Fibroblast of gingiva (primary cell): ENCODE data around the gene AFF1.

Experiments
- DNase-seq: peaks from one replicate; pipeline ENCODE4 v3.0.0-alpha.2; 2011; ENCODE audit warnings: low read depth

Gene AFF1

DNA sequence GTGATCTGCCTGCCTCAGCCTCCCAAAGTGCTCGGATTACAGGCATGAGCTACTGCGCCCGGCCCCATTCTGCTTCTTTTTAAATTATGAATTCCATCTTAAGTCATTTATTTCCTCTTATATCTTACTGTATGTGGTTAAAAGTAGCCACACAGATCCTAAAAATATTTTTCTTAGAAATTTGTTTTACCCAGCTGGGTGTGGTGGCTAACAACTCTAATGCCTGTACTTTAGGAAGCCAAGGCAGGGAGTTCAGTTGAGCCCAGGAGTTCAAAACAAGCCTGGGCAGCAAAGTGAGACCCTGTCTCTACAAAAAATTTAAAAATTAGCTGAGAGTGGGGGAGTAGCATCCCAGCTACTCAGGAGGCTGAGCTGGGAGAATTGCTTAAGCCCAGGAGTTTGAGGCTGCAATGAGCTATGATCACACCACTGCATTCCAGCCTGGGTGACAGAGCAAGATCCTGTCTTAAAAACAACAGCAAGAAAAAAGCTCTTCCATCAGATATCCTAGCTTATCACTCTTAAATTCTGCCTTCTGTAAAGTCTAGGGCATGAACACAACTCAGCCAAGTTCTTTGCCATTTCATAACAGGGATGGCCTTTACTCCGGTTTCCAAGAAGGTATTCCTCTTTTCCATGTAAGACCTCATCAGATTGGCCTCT is 15.1 kb upstream of the AFF1 start:
- DNase-seq, result no peak

- peak; percentile 90 for DNase-seq
Observed at GRCh38 chr4:86921608-86922252, 13.1 kb upstream of the AFF1 start.

DNA sequence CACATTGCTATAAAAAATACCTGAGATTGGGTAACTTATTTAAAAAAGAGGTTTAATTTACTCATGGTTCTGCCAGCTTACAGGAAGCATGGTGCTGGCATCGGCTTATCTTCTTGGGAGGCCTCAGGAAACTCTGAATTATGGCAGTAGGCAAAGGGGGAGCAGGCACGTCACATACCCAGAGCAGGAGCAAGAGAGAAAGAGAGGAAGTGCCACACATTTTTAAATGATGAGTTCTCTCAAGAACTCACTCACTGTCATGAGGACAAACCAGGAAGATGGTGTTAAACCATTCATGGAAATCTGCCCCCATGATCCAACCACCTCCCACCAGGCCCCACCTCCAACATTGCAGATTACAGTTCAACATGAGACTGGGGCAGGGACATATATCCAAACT is 10.0 kb upstream of the AFF1 start:
- DNase-seq, result peak; percentile 67

DNA sequence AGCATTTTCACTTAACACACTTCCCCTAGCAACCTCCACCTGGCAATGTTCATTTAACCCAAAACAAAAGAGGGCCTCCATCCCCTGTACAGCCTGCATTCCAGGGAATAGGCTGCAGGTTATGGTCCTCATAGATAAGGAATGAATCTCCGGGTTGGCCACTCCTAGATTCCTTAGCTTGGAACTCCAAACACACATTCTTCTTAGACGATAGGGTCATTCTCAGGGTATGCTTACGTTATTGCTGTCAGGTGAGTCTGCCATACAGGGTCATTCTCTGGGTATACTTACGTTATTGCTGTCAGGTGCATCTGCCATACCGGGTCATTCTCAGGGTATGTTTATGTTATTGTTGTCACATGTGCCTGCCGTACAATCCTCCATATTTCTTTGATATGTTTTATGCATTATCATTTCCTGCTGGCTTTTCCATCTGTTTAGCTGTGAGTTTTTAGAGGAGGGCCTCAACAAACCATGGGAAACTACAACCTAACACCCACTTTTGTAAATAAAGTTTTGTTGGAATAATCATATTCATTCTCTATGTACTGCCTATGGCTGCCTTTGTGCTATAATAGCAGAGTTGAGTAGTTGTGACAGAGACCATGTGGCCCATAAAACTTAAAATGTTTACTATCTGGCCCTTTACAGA is 8.2 kb upstream of the AFF1 start:
- no peak for DNase-seq

GRCh38 chr4:86927843-86928395 is 6.9 kb upstream of the AFF1 start:
- DNase-seq, result peak; percentile 97

GRCh38 chr4:86928400-86929255 is 6.2 kb upstream of the AFF1 start:
- no peak for DNase-seq

- no peak for DNase-seq
Observed at GRCh38 chr4:86934147-86934770, 552 bp upstream of the AFF1 start.

- DNase-seq, result no peak
Observed at GRCh38 chr4:86935566-86935852, 698 bp downstream of the AFF1 start.

DNA sequence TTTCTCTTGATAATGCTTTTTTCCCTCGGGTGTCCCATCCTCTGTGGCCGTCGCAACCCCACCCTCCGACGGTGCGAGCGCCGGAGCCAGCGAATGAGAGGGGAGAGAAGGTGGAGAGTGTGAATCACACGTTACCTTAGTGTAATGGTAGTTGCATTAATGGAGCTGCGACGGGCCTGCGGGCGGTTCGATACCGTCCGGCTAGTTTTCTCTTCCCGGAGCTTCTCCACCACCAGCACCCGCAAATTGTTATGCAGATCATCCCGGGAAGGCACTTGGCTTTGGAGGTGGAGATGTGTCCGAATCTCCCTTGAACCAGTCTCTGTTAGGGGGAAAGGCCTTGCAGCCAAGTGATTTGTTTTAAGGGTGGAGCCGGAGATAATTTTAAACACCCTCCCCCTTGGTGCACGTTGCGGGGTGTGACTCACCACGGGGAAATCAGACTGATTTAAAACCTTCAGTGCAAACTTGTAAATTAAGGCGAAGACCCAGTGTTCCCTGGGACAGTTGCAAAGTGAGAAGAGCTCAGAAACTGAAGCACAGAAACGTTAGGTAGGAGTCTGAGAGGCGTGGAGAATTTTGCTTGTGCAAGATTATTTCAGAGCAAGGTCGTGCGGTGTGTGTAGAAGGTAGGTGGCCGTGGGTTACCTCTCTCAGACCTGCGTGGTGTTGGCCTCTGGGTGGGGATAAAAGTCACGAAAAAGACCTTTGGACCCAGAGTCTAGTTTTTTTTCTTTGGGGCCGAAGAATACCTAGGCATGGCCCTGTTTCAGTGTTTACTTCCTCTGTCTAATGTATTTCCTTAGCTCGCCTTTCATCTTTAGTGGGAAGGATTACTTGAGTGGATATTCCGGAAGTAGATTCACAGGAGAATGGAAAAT is 1.3 kb downstream of the AFF1 start:
- DNase-seq, result peak; percentile 42

DNA sequence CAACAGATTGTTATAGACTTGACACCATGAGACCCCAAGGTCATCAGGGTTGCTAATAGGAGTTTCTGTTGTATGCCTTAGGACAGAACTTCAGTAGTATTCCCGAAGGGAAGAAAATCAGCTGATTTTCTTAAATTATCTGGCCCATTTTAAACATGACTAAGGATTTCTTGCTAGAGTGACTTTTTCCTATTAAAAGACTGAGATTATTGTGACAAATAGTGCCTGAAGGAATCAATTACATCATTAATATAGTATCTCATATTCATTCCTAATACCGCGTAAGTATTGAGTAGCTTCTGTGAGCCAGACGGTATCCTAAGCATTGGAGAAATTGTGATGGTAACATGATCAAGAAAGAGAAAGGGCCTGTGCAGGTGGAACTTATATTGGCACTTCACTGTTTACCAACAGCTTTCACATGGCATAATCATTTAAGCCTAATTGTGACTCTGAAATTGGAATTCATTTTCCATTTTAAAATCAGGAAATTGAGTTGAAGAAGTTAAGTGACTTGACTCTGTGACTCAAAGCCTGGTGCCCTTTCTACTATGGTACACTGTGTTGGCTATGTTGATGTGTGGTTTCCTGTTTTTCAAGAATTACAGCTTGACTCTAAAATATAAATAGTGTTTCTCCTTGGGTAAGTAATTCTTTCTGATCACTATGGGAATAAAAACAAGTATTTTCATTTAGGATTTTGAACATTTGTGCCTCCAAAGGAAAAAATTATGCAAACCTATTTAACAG is 4.1 kb downstream of the AFF1 start:
- DNase-seq, result no peak

DNA sequence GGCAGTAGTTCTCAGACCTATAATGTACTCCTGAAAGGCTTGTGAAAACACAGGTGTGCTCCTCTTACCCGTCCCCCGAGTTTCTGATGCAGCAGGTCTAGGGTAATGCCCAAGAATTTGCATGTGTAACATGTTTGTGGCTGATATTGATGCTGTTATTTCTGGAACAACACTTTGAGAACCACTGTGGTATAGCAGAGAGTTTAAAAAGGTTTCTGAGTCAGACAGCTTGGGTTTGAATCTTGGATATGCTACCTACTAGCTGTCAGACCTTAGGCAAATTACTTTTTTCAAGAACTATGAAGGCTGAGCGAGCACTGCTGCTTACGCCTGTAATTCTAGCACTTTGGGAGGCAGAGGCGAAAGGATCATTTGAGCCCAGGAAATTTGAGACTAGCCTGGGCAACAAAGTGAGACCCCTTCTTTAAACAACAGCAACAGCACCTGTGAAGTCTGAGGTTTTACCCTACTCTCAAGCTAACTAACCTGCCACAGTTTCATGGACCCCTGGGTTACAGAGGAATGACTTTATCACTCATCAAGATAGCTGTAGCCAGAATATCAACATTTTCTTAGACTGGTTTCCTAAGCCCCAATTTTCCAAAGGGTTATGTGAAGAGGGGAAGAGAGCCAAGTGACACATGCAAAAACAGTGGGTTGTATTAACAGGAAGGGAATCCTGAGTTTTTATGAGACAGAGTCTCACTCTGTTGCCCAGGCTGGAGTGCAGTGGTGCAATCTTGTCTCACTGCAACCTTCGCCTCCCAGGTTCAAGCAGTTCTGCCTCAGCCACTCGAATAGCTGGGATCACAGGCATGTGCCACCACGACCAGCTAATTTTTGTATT is 5.1 kb downstream of the AFF1 start:
- DNase-seq, result no peak

GRCh38 chr4:86940920-86941460 is 6.2 kb downstream of the AFF1 start:
- DNase-seq, result no peak

- no peak for DNase-seq
Observed at GRCh38 chr4:86942185-86942666, 7.4 kb downstream of the AFF1 start.

DNA sequence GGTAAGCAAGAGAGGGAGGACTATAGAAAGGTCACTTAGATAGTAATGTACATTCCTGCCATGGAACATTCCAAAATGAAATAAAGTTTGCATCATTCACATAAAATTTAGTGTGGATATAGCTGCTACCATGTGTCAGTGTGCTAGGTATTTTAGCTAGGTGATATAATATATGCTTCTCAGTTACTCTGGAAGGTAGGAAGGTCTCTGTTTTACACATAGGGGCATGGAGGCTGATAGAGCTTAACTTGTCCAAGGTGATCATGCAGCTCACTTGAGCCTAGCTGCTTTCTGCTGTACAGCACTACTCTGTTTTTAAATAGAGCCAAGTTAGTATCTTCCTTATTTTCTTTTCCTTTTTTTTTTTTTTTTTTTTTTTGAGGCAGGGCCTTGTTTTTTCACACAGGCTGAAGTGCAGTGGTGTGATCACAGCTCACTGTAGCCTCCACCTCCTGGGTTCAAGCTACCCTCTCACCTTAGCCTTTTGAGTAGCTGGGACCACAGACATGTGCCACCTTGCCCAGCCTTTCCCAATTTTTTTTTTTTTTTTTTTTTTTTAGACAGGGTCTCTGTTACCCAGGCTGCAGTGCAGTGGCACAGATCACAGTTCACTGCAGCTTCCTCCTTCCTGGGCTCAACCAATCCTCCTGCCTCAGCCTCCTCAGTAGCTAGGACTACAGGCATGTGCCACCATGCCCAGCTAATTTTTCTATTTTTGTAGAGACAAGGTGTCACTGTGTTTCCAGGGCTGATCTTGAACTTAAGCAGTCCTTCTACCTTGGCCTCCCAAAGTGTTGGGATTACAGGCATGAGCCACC is 10.4 kb downstream of the AFF1 start:
- no peak for DNase-seq

GRCh38 chr4:86946868-86947500 is 12.2 kb downstream of the AFF1 start:
- no peak for DNase-seq

GRCh38 chr4:86947501-86948120 is 12.8 kb downstream of the AFF1 start:
- no peak for DNase-seq

DNA sequence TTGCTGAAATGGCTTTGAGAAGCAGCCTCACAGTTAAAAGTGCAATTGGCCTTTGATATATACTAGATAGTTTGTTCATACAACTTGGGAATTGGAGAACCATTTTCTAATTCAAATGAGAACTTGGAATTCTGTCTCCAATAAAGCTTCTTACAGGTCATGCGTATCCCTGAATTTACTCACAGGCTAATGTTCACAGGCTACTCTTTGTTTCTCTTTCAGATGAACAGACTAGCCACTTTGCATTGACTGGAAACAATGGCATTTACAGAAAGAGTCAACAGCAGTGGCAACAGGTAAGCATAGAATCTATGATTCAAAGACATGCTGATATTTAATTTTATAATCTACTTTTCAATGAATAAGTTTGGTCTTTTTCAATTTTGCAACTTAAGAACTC is 13.5 kb downstream of the AFF1 start:
- DNase-seq, result no peak
